Tibial nerve (tissue), 3 donors: ENCODE measurements around the gene DNAJC11.

ENCODE experiments used
- CTCF ChIP-seq, 5 experiments: fragments of 200-600 bp in 3 of 5; fragments of 450-650 bp in 2 of 5; sonication (generic) in 3 of 5; IDR thresholded peaks; one replicate each; pipeline ENCODE4 v1.5.1; 2016 to 2019; ENCODE audit warnings: antibody characterized with exemption in 5 of 5, mild to moderate bottlenecking in 3 of 5, moderate library complexity in 2 of 5
- POLR2A ChIP-seq, 2 donors: fragments of 450-650 bp; IDR thresholded peaks; one replicate each; pipeline ENCODE4 v1.6.1; 2017; ENCODE audit warnings: antibody characterized with exemption in 2 of 2, mild to moderate bottlenecking in 2 of 2, moderate library complexity in 2 of 2

- TF ChIP-seq POLR2A (IDR thresholded peaks at IDR 0.05) (no peak), CTCF (IDR thresholded peaks at IDR 0.05) (no peak)
Observed at GRCh38 chr1:6673816-6674398, 27.7 kb downstream of the DNAJC11 start.
